ENCODE data around the gene ALG2. TPM values are rescaled to one million over a fixed set of nuclear protein-coding genes. Genes with fewer than 3 reads are reported as not detected.

ALG2 gene
- total and polyA plus RNA-seq, 2 of the 4 experiments (the other 2 are of a cell fraction) = 36.4 to 38.4 TPM

DNA sequence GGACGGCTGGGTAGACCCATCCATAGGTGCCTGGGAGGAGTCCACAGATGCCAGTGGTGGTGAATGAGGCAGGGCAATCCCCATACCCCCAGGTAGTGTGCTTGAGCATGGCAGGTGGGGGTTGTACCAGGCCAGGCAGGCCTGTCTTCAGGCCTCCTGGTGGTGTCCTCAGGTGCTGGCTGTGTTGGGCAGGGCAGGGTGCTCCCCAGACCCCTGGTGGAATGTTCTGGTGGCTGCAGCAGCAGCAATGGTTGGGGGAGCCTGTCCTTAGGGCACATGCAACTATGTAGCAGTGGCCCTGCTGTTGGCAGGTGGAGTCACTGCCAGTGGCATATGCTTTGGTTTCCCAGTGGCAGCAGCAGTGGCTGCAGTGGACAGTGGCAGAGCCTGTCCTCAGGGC, 10.0 kb downstream of the ALG2 start:
- Histone ChIP-seq H3K4me1 (ENCODE audit: control insufficient read depth, insufficient read depth, low read length) (no peaks in the 10 kb centered on the region), H3K4me2 (ENCODE audit: low read depth, low read length) (no peak overlapping the region), H2BK120ac (ENCODE audit: low read depth, low read length) (no peak overlapping the region), H4K5ac (ENCODE audit: low read depth, low read length) (no peak overlapping the region), H3K9me3 (ENCODE audit: control insufficient read depth, insufficient read depth, low read length) (peaks cover 9% of the 10 kb centered on the region), H3K4ac (ENCODE audit: low read depth, low read length) (no peak overlapping the region), H3K4me3 (ENCODE audit: insufficient read depth, low read depth, low read length) (no peak overlapping the region), H2AFZ (replicated peaks; ENCODE audit: low read length, poor library complexity) (no peak overlapping the region), H3K23ac (ENCODE audit: low read depth, low read length) (no peak overlapping the region), H2BK15ac (ENCODE audit: low read depth, low read length) (no peak overlapping the region), H3K9ac (ENCODE audit: low read depth, low read length) (no peak overlapping the region), H2AK5ac (ENCODE audit: low read depth, low read length) (no peak overlapping the region), H3K36me3 (ENCODE audit: control insufficient read depth, insufficient read depth, low read length) (peaks cover 4% of the 10 kb centered on the region), H4K91ac (ENCODE audit: insufficient read depth, low read depth, low read length) (no peak overlapping the region), H2BK20ac (ENCODE audit: low read depth, low read length) (no peak overlapping the region), H3K14ac (replicated peaks; ENCODE audit: low read depth, low read length) (no peak overlapping the region), H3K18ac (ENCODE audit: low read depth, low read length) (no peak overlapping the region), H3K79me1 (ENCODE audit: low read depth in 1 of 2, low read length in 2 of 2) (peaks cover 15 to 26% of the 10 kb centered on the region in 2 experiments), H3K56ac (ENCODE audit: extremely low read depth, insufficient read depth, low read length) (no peak overlapping the region), H3K9me1 (ENCODE audit: insufficient read depth, low read length) (peaks cover 3% of the 10 kb centered on the region; the same call in 1 of the 2 replicates), H2BK5ac (ENCODE audit: low read depth, low read length, poor library complexity, severe bottlenecking) (no peak overlapping the region), H3K27ac (ENCODE audit: insufficient read depth, low read length) (no peak overlapping the region), H2AK9ac (replicated peaks; ENCODE audit: low read depth, low read length, poor library complexity) (no peak overlapping the region), H3K27me3 (ENCODE audit: control insufficient read depth, insufficient read depth, low read length) (no peaks in the 10 kb centered on the region), H4K20me1 (ENCODE audit: insufficient read depth, low read length) (peaks cover 8% of the 10 kb centered on the region; the same call in 1 of the 2 replicates), H4K8ac (ENCODE audit: low read depth in 2 of 2, low read length in 2 of 2) (no peak overlapping the region)
- WGBS, 2 experiments (ENCODE audit: extremely low coverage in 2 of 2, insufficient read length in 1 of 2) = no CpG with 5 or more reads among the region's 1 CpG
- intact Hi-C loops (cut with micrococcal nuclease) (no loop called here), dilution Hi-C loops (cut with HindIII; ENCODE audit: low sequenced_read_pairs, unreplicated experiment) (no loop called here), in situ Hi-C loops (cut with MboI; ENCODE audit: low sequenced_read_pairs) (no loop called here)
- ChIA-PET POLR2A (ENCODE audit: unreplicated experiment) (interaction anchor here (0.9 kb wide), 1 partner anchor 11 kb away, joined by 20 read pairs; no protein-coding TSS in a partner anchor), CTCF (no interaction called here)
- no TSS peak for BruUV-seq (replicated peaks)
- no peak for ATAC-seq (ENCODE audit: low read depth)
- DNase-seq = no peak
- TF ChIP-seq NFE2L2 (IDR thresholded peaks at IDR 0.05; ENCODE audit: low read depth, low read length) (no peak), RCOR1 (IDR thresholded peaks at IDR 0.05; ENCODE audit: insufficient replicate concordance, low read length) (no peak), MAFK (IDR thresholded peaks at IDR 0.05; ENCODE audit: low read depth, low read length) (no peak), BHLHE40 (IDR thresholded peaks at IDR 0.05; ENCODE audit: low read depth, low read length) (no peak), RFX5 (IDR thresholded peaks at IDR 0.05; ENCODE audit: low read depth, low read length) (no peak), SMC3 (IDR thresholded peaks at IDR 0.05; ENCODE audit: low read depth, low read length) (no peak), CEBPB (IDR thresholded peaks at IDR 0.05; ENCODE audit: low read depth, low read length) (no peak), FOS (IDR thresholded peaks at IDR 0.05; ENCODE audit: low read depth, low read length) (no peak), MAZ (IDR thresholded peaks at IDR 0.05; ENCODE audit: borderline replicate concordance, low read depth, low read length) (no peak), CHD1 (IDR thresholded peaks at IDR 0.05; ENCODE audit: low read depth, low read length) (no peak), RAD21 (IDR thresholded peaks at IDR 0.05; ENCODE audit: low read length) (no peak), POLR2A (IDR thresholded peaks at IDR 0.05; ENCODE audit: low read depth, low read length) (no peak)
- TF ChIP-seq, protein P1, sequence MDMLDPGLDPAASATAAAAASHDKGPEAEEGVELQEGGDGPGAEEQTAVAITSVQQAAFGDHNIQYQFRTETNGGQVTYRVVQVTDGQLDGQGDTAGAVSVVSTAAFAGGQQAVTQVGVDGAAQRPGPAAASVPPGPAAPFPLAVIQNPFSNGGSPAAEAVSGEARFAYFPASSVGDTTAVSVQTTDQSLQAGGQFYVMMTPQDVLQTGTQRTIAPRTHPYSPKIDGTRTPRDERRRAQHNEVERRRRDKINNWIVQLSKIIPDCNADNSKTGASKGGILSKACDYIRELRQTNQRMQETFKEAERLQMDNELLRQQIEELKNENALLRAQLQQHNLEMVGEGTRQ (IDR thresholded peaks at IDR 0.05; ENCODE audit: low read depth, low read length) = no peak
- TF ChIP-seq, protein P2, sequence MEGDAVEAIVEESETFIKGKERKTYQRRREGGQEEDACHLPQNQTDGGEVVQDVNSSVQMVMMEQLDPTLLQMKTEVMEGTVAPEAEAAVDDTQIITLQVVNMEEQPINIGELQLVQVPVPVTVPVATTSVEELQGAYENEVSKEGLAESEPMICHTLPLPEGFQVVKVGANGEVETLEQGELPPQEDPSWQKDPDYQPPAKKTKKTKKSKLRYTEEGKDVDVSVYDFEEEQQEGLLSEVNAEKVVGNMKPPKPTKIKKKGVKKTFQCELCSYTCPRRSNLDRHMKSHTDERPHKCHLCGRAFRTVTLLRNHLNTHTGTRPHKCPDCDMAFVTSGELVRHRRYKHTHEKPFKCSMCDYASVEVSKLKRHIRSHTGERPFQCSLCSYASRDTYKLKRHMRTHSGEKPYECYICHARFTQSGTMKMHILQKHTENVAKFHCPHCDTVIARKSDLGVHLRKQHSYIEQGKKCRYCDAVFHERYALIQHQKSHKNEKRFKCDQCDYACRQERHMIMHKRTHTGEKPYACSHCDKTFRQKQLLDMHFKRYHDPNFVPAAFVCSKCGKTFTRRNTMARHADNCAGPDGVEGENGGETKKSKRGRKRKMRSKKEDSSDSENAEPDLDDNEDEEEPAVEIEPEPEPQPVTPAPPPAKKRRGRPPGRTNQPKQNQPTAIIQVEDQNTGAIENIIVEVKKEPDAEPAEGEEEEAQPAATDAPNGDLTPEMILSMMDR (conservative IDR thresholded peaks at IDR 0.05; ENCODE audit: low read depth, low read length) = no peak
